ENCODE results near the gene SLC39A10. TPM values are rescaled to one million over a fixed set of nuclear protein-coding genes. Genes with fewer than 3 reads are reported as not detected.

Gene SLC39A10
- total and polyA plus RNA-seq, 9 of the 15 experiments (the other 6 are each of a cell fraction or from before 2014, with no cell fraction given): 12.5 to 40.1 (median 23.1) TPM

GRCh38 chr2:195636890-195637289, 20.1 kb upstream of the SLC39A10 start (continued):
- TF ChIP-seq MGA (IDR thresholded peaks at IDR 0.05) (peak; percentile 31; the same call in 1 of the 2 replicates), FOXA3 (CRISPR knock-in tag; conservative IDR thresholded peaks at IDR 0.05 in 1 of 2, IDR thresholded peaks at IDR 0.05 in 1 of 2) (no peak), L3MBTL2 (IDR thresholded peaks at IDR 0.05) (peak; percentile 28; the same call in 1 of the 2 replicates), CREM (IDR thresholded peaks at IDR 0.05; ENCODE audit: low read depth) (no peak), NELFE (IDR thresholded peaks at IDR 0.05; ENCODE audit: insufficient read depth, insufficient read length) (no peak), NFE2 (IDR thresholded peaks at IDR 0.05; ENCODE audit: low read depth) (peak; percentile 71; the same call in 1 of the 2 replicates), JUND (IDR thresholded peaks at IDR 0.05; ENCODE audit: borderline replicate concordance, low read depth, low read length) (peak; percentile 56; the same call in 1 of the 2 replicates), JUND (tag; IDR thresholded peaks at IDR 0.05; ENCODE audit: borderline replicate concordance, low read depth, low read length) (no peak; the same call in 2 of the 3 replicates), ATF3 (IDR thresholded peaks at IDR 0.05) (0 out of 2 replicates have a peak, but pooled peaks have one; percentile 42), ATF3 (CRISPR knock-in tag; conservative IDR thresholded peaks at IDR 0.05) (no peak), ZNF316 (IDR thresholded peaks at IDR 0.05) (peak; percentile 85), DACH1 (IDR thresholded peaks at IDR 0.05; ENCODE audit: partially characterized antibody) (peak; percentile 34), CBX5 (IDR thresholded peaks at IDR 0.05; ENCODE audit: borderline replicate concordance, low read depth) (no peak), C11orf30 (IDR thresholded peaks at IDR 0.05; ENCODE audit: low read depth) (peak; percentile 80), MAFK (IDR thresholded peaks at IDR 0.05; ENCODE audit: low read length) (peak; percentile 51; the same call in 1 of the 2 replicates)

Measured in K562 (cell line).